ENCODE results near the gene MS4A14. TPM values are rescaled to one million over a fixed set of nuclear protein-coding genes. Genes with fewer than 3 reads are reported as not detected.

MS4A14 gene
- total and polyA plus RNA-seq, 2 of the 4 experiments (the other 2 are of a cell fraction), result not detected

DNA sequence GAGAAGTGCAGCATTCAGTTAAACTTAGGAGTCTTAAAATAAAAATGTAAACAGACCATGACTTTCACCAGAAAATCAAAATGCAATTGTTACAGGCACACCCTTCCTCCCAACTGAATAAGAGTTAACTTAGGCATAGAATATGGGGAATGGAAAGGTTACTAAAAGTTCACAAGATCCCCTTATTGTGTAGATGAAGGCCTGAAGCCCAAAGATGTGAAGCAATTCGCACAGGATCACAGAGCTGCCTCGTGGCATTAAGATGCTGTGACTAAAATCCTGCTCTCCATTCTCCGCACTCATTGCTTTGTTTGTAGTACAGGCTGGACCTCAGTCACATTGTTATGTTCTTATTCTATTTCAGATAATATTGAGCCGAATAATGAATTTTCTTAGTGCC is 37.1 kb downstream of the MS4A14 start:
- Histone ChIP-seq H3K27ac (ENCODE audit: insufficient read depth, low read length) (no peak overlapping the region), H4K20me1 (ENCODE audit: insufficient read depth, low read length) (no peaks in the 10 kb centered on the region), H3K4ac (ENCODE audit: low read depth, low read length) (no peak overlapping the region), H4K5ac (ENCODE audit: low read depth, low read length) (no peak overlapping the region), H4K8ac (ENCODE audit: low read depth in 2 of 2, low read length in 2 of 2) (no peak overlapping the region), H2BK5ac (ENCODE audit: low read depth, low read length, poor library complexity, severe bottlenecking) (no peak overlapping the region), H2BK120ac (ENCODE audit: low read depth, low read length) (no peak overlapping the region), H3K18ac (ENCODE audit: low read depth, low read length) (no peak overlapping the region), H2BK15ac (ENCODE audit: low read depth, low read length) (no peak overlapping the region), H3K4me3 (ENCODE audit: insufficient read depth, low read depth, low read length) (no peak overlapping the region), H4K91ac (ENCODE audit: insufficient read depth, low read depth, low read length) (no peak overlapping the region), H2AK9ac (replicated peaks; ENCODE audit: low read depth, low read length, poor library complexity) (no peak overlapping the region), H3K79me1 (ENCODE audit: low read depth in 1 of 2, low read length in 2 of 2) (no peaks in the 10 kb centered on the region), H3K56ac (ENCODE audit: extremely low read depth, insufficient read depth, low read length) (no peak overlapping the region), H3K9me1 (ENCODE audit: insufficient read depth, low read length) (no peaks in the 10 kb centered on the region), H3K4me2 (ENCODE audit: low read depth, low read length) (no peak overlapping the region), H2AFZ (replicated peaks; ENCODE audit: low read length, poor library complexity) (no peak overlapping the region), H3K14ac (replicated peaks; ENCODE audit: low read depth, low read length) (no peak overlapping the region), H3K9me3 (ENCODE audit: control insufficient read depth, insufficient read depth, low read length) (peaks cover 6% of the 10 kb centered on the region), H3K9ac (ENCODE audit: low read depth, low read length) (no peak overlapping the region), H2BK20ac (ENCODE audit: low read depth, low read length) (no peak overlapping the region), H2AK5ac (ENCODE audit: low read depth, low read length) (no peak overlapping the region), H3K27me3 (ENCODE audit: control insufficient read depth, insufficient read depth, low read length) (no peaks in the 10 kb centered on the region), H3K4me1 (ENCODE audit: control insufficient read depth, insufficient read depth, low read length) (no peaks in the 10 kb centered on the region), H3K23ac (ENCODE audit: low read depth, low read length) (no peak overlapping the region), H3K36me3 (ENCODE audit: control insufficient read depth, insufficient read depth, low read length) (no peaks in the 10 kb centered on the region)
- in situ Hi-C loops (cut with MboI; ENCODE audit: low sequenced_read_pairs), result no loop called here
- intact Hi-C loops (cut with micrococcal nuclease), result no loop called here
- WGBS, 2 experiments (ENCODE audit: extremely low coverage in 2 of 2, insufficient read length in 1 of 2), result 33% methylated on average over 1 of the region's 4 CpGs; no CpG with 5 or more reads in 1 of the 2 experiments
- POLR2A ChIA-PET (ENCODE audit: unreplicated experiment), result no interaction called here
- TF ChIP-seq, protein P1, sequence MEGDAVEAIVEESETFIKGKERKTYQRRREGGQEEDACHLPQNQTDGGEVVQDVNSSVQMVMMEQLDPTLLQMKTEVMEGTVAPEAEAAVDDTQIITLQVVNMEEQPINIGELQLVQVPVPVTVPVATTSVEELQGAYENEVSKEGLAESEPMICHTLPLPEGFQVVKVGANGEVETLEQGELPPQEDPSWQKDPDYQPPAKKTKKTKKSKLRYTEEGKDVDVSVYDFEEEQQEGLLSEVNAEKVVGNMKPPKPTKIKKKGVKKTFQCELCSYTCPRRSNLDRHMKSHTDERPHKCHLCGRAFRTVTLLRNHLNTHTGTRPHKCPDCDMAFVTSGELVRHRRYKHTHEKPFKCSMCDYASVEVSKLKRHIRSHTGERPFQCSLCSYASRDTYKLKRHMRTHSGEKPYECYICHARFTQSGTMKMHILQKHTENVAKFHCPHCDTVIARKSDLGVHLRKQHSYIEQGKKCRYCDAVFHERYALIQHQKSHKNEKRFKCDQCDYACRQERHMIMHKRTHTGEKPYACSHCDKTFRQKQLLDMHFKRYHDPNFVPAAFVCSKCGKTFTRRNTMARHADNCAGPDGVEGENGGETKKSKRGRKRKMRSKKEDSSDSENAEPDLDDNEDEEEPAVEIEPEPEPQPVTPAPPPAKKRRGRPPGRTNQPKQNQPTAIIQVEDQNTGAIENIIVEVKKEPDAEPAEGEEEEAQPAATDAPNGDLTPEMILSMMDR (conservative IDR thresholded peaks at IDR 0.05; ENCODE audit: low read depth, low read length), result no peak
- TF ChIP-seq NFE2L2 (IDR thresholded peaks at IDR 0.05; ENCODE audit: low read depth, low read length), result no peak
- no peak for TF ChIP-seq SMC3 (IDR thresholded peaks at IDR 0.05; ENCODE audit: low read depth, low read length)
- dilution Hi-C loops (cut with HindIII; ENCODE audit: low sequenced_read_pairs, unreplicated experiment), result no loop called here
- ATAC-seq (ENCODE audit: low read depth), result no peak
- no peak for DNase-seq
- CTCF ChIA-PET, result no interaction called here
- no TSS peak for BruUV-seq (replicated peaks)

Data from IMR-90 (cell line).